ENCODE measurements around the gene ABTB2.

ABTB2 gene

DNA sequence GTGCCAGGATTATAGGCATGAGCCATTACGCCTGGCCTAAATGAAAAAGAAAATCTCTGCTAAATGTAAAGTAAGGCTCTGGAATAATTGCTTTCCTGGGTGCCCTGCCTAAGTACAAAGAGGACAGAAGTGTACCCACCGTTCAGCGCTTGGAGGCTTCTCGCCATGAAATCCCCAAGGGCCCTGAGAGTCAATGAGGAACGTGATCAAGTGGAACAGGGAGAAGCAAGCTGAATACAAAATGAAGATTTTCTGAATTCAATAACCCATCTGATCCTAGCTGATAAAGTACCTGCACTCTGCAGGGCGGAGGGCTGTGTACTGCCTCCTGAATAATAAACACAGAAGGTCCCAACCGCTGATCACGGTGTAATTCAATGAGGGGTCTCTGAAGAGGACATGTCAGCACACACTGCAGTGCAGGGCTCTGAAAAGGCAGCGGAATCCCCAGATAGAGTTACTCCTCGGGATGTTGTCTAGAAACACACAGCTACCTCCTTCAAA, 97.7 kb downstream of the ABTB2 start:
- no peak for DNase-seq (ENCODE audit: extremely low read depth, low read depth)
- TF ChIP-seq CTCF (IDR thresholded peaks at IDR 0.05; ENCODE audit: low read depth, low read length, missing control alignments): no peak
- H3K4me3 ChIP-seq (replicated peaks; ENCODE audit: low read depth, low read length): no peak overlapping the region

DNA sequence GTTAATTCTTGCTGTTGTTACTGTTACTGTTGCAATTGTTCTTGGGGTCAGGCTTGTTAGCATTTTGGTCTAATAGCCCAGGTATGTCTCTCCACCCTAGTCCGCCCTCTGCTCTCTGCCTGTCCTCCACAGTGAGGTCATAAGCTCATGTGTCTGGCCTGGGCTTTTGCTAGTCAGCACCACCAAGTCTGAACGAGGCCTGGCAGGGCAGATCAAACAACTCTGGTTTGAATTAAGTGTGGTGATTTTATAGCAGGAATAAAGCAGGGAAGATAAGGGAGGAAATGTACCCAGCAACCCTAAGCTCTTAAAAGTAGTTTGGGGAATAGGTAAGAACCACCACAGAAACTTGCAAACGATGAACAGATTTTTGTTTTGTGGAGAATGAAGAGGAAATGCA, 98.7 kb downstream of the ABTB2 start:
- H3K4me3 ChIP-seq (replicated peaks; ENCODE audit: low read depth, low read length): no peak overlapping the region
- TF ChIP-seq CTCF (IDR thresholded peaks at IDR 0.05; ENCODE audit: low read depth, low read length, missing control alignments): no peak
- DNase-seq (ENCODE audit: extremely low read depth, low read depth): no peak

GRCh38 chr11:34256626-34257025, 101.2 kb downstream of the ABTB2 start:
- H3K4me3 ChIP-seq (replicated peaks; ENCODE audit: low read depth, low read length): no peak overlapping the region
- no peak for TF ChIP-seq CTCF (IDR thresholded peaks at IDR 0.05; ENCODE audit: low read depth, low read length, missing control alignments)
- DNase-seq (ENCODE audit: extremely low read depth, low read depth): no peak

DNA sequence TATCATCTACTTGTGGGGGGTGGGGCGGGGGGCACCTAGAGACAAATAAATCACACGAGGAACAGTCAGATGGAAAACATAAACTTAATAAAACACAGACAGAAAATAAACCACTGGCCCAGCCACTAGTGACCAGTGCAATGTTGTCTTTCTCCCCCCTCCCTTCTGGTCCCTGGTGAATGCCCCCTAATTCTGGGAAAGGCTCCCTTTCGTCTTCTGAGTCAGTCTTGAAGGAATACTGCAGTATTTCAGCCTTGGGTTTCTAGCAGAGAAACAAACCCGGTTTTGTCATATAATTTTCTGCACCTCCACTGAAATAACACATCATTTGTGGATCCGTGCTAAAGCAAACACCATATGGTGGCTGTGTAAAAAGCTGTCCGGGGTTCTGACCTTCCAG, 101.7 kb downstream of the ABTB2 start:
- TF ChIP-seq CTCF (IDR thresholded peaks at IDR 0.05; ENCODE audit: low read depth, low read length, missing control alignments): no peak
- H3K4me3 ChIP-seq (replicated peaks; ENCODE audit: low read depth, low read length): no peak overlapping the region
- no peak for DNase-seq (ENCODE audit: extremely low read depth, low read depth)

DNA sequence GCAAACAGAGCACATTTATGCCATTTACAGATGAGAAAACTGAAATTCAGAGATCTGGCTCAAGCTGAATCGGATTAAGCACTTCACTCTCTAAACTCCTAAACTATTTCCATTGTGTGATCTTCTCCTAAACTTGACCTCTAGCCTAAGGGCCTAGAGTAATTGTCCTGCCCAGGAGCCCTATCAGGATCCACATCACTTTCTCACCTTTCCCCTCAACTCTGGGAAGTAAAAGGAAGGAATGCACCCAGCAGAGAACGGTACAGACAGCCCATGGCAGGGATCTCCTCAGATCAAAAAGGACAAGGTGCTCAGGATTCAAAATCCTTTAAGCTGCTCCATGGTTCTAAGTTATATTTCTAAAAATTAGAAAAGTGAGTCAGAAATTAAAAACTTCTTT, 102.7 kb downstream of the ABTB2 start:
- TF ChIP-seq CTCF (IDR thresholded peaks at IDR 0.05; ENCODE audit: low read depth, low read length, missing control alignments): no peak
- DNase-seq (ENCODE audit: extremely low read depth, low read depth): no peak
- H3K4me3 ChIP-seq (replicated peaks; ENCODE audit: low read depth, low read length): no peak overlapping the region

DNA sequence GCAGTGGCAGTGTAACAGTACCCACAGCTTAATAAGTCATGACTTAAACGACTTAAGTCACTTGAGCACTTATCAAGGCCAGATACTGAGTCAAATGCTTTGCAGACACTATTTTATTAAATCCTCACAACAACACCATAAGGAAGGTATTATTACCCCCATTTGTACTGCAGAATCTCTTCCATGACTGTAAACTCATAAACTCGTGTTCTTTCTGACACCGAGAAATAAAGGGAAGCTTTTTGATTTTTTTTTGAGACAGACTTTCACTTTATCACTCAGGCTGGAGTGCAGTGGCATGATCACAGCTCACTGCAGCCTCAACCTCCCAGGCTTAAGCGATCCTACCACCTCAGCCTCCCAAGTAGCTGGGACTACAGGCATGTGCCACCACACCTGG, 103.8 kb downstream of the ABTB2 start:
- no peak for DNase-seq (ENCODE audit: extremely low read depth, low read depth)
- no peak overlapping the region for H3K4me3 ChIP-seq (replicated peaks; ENCODE audit: low read depth, low read length)
- no peak for TF ChIP-seq CTCF (IDR thresholded peaks at IDR 0.05; ENCODE audit: low read depth, low read length, missing control alignments)

- no peak for DNase-seq (ENCODE audit: extremely low read depth, low read depth)
- TF ChIP-seq CTCF (IDR thresholded peaks at IDR 0.05; ENCODE audit: low read depth, low read length, missing control alignments): no peak
- no peak overlapping the region for H3K4me3 ChIP-seq (replicated peaks; ENCODE audit: low read depth, low read length)
These were observed 105.2 kb downstream of the ABTB2 start for GRCh38 chr11:34252651-34253050.

Data from HFF-Myc (cell line).